MM.1S (cell line): ENCODE results near the gene FIBCD1.

Experiments used
- CTCF ChIP-seq: fragments of 300-600 bp; sonication (generic); IDR thresholded peaks from 2 replicates; pipeline ENCODE4 v1.5.1; 2016; ENCODE audit warnings: antibody characterized with exemption, low read length, mixed read lengths
- EZH2 ChIP-seq: fragments of 300-600 bp; sonication (generic); optimal IDR thresholded peaks from 2 replicates; pipeline ENCODE3; 2017; ENCODE audit warnings: low read depth, mild to moderate bottlenecking, antibody characterized with exemption, low read length, mixed read lengths

- TF ChIP-seq EZH2 (no peak), CTCF (no peak)
Measured at GRCh38 chr9:130924448-130924788, 14.6 kb downstream of the FIBCD1 start.
